Measurements from ENCODE around the gene NFATC2.

The NFATC2 gene

DNA sequence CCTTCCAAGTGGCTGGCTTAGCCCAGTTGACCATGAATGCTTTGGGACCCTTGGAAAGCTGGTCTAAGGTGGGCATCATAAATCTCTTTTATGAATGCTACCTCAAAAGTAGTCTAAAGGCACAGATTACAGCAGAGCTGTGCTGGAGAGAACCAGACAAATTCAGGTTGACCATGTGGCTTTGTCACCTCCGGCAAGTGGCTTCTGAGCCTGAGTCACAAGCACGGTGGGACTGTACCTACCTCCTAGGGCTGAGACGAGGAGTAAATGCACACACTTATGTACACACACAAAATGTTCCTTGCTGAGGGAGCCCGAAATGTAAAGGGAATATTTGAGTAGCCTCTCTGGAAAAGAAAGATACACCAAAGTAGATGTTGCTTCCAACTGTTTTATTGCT is 155.9 kb downstream of the NFATC2 start:
- TF ChIP-seq, protein P1, sequence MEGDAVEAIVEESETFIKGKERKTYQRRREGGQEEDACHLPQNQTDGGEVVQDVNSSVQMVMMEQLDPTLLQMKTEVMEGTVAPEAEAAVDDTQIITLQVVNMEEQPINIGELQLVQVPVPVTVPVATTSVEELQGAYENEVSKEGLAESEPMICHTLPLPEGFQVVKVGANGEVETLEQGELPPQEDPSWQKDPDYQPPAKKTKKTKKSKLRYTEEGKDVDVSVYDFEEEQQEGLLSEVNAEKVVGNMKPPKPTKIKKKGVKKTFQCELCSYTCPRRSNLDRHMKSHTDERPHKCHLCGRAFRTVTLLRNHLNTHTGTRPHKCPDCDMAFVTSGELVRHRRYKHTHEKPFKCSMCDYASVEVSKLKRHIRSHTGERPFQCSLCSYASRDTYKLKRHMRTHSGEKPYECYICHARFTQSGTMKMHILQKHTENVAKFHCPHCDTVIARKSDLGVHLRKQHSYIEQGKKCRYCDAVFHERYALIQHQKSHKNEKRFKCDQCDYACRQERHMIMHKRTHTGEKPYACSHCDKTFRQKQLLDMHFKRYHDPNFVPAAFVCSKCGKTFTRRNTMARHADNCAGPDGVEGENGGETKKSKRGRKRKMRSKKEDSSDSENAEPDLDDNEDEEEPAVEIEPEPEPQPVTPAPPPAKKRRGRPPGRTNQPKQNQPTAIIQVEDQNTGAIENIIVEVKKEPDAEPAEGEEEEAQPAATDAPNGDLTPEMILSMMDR (conservative IDR thresholded peaks at IDR 0.05) = no peak

DNA sequence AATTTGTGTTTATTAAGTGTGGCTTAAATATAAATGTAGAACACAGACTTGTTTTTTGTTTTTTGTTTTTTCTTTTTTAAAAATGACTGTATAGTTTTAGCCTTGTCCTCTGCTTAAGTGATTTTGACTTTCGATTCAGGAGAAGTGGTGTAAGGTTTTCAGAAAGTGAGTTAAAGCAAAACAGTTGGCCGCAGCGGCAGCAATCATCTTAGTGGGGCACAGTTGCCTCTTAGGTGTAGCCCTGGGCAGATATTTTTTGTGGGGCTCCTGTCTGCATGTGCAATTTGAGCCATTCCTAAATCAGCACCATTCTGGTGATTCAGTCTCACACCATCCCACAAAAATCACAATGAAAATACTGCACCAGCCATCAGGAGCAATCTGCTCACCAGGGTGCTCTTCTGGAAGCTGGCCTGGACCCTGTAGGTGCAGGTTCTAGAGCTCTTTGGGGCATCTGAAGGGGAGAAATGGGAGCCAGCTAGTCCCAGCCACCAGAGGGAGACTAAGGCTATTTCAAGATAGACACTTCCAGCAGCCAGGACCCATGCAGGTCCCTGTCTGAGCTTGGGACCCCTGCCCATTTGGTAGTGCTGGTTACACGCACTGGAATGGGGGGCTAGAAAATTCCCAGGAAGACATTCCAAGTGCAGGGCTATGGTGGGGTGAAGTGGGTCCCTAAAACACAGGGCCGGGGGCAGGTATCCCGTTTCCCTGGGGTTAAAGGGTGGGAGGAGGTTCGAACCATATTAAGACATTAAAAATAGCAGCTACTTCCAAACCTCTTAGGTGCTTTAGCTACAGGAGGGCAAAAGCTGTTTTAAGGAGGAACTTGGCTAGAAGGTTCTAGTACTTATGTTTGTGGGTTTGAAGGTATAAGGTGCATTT is 156.6 kb downstream of the NFATC2 start:
- no peak overlapping the region for H3K27ac ChIP-seq
- TF ChIP-seq, protein P1 (conservative IDR thresholded peaks at IDR 0.05) = peak; percentile 73

More for the DNA sequence above, 155.9 kb downstream of the NFATC2 start:
- no peak overlapping the region for H3K27ac ChIP-seq

DNA sequence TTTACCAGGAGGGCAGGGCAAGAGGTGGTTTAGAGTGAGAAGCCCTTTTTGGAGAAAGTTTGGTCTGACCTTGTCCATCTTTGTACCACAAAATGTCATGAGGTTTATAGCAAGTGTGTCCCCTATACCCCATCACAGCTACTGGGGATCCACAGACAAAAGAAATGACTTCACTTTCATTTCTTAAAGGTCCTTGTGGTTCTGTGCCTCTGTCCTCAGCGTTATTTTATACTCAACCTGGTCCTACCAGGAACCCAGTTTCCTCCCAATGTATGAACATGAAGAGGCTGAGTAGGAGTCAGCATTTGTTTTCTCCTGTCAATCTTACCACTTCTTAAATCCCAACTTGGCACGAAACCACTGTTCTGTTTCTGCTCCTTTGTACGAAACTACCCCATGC is 157.6 kb downstream of the NFATC2 start:
- TF ChIP-seq, protein P1 (conservative IDR thresholded peaks at IDR 0.05) = no peak
- no peak overlapping the region for H3K27ac ChIP-seq

DNA sequence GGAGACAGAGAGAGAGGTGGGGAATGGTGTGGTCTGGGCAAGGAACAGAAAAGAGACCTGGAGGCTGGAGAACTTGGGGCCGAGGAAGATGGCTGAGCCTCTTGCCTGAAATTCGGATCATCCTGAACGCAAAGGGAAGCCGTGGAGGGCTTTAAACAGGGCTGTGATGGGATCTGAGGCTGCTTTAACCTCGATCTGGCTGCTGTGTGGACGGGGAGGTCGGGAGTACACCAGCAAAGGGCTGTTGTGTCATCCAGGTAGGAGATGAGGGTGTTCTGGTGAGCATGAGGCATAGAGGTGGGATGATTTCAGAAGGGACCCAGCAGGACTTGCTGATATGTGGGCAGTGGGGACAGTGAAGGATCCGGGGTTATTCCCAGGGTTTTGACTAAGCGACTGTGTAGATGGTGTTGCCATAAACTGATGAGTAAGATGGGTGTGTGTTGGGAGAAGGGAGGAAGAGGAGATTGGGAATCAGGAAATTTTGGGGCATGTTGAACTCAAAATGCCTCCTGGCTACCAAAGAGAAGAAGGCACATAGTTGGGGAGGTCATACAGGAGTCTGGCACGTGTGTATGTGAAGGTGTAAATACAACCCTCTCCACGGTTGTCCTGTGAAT is 158.5 kb downstream of the NFATC2 start:
- peak overlapping the region; percentile 91 for H3K27ac ChIP-seq
- TF ChIP-seq, protein P1 (conservative IDR thresholded peaks at IDR 0.05) = no peak

DNA sequence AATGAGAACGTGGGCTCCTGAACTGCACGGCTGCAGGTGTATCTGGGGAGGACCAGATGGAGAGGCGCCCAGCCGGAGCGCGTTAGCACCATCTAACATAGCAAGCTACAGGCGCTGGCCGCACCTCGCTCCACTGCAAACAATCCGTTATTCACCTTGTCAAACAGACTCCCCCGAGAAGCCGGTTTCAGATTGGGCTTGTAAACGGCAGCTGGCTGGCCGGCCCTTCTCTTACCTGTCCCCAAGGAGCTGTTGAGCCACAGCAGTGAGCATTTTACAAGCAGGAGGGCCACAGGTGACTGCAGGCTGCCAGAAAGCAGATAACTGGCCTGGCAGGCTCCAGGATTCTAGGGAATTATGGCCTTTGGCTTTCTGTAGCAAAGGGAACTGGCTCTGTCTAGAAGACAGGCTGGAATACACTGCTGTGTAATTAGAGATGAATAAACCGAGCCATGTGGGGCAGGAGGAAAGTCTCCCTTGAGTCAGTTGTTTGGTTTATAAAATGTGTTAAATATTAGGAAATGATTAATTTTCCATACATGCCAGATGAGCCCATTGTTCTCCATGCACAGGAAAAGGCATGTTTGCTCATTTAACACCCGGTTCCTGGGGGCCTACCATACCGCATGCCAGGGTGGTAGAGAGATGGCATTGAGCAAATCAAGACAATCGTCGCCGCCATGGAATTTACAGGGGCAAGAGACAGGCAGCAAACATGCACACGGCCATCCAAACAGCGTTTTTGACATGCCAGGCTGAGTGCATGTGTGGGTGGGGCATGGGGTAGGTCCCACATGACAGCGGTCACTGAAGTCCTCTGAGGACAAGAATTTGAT is 159.3 kb downstream of the NFATC2 start:
- H3K27ac ChIP-seq = peak overlapping the region; percentile 91
- TF ChIP-seq, protein P1 (conservative IDR thresholded peaks at IDR 0.05) = no peak

DNA sequence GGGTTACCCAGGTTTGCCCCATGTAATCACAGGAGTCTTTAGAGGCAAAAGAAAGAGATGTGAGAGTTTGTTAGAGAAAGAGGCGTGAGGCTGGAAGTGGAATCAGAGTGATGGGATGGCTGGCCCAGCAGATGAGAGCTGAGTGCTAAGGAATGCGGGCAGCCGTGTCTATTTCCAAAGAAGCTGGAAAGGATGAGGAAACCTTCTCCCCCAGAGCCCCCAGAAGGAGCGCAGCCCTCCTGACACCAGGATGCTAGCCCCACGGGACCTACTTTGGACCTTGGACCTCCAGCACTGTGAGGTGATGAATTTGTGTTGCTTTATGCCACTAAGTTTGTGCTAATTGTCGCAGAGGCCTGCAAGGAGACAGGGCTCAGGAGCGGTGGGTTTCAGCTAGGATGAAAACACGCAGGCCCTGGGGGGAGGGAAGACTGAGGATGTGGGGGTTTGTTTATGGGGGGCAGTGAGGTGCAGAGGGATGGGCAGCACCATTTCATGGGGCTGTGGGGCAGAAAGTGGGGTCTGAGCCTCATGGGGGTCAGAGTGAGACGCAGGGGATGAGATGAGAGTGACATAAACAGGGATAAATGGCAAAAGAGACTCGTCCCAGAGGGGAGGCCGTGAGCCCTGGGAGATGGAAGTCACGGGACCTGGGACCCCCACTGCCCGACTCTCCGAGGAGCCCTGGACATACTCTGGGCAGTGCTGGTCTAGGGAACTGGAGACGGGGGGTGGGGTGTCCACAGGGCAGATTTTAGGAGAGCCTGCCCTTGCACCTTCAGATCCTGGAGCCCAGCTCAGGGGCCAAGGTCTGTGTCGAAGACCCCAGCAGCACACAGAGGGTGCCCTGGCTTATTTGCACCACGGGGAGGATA is 160.2 kb downstream of the NFATC2 start:
- TF ChIP-seq, protein P1 (conservative IDR thresholded peaks at IDR 0.05) = no peak
- peak overlapping the region; percentile 91 for H3K27ac ChIP-seq

Measured in VCaP (cell line).